ENCODE data around the gene PCCA. TPM values are rescaled to one million over a fixed set of nuclear protein-coding genes. Genes with fewer than 3 reads are reported as not detected.
"Not testable (repeated sequence)": the region's sequence is repeated elsewhere in the genome, so short reads cannot be mapped to it uniquely, and the experiment has no call there.

PCCA gene
- total RNA-seq, 2 donors from 2014 or later: 52.7 to 66.4 TPM

DNA sequence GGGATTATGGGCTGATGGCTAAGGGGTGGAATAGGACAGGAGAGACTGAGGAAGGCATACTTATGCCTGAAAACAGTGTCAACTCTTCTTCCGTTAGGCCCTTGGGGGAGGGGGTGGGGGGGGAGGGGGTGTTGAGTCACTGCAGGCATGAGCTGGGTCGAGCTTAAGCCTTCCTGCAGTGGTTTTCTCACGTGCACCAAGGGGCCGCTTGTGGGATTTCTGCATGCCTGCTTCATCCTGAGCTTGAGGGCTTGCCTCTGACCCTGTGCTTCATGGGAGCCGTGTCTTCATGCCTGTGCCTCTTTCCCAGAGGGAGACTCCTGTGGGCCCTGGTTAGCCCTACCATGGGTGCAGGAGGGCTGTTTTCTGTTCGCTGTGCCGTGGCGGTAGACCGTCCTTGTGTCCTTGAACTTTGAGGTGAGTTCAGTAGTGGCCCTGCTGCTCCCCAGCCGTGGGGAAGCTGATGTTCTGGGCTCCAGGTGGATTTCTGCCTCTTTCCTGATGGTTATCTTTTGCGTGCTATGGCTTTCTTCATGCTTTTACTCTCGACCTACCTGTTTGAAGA, 186.1 kb downstream of the PCCA start:
- TF ChIP-seq POLR2A (IDR thresholded peaks at IDR 0.05): no peak
- no peak for TF ChIP-seq POLR2AphosphoS5 (IDR thresholded peaks at IDR 0.05)
- TF ChIP-seq, protein P1, sequence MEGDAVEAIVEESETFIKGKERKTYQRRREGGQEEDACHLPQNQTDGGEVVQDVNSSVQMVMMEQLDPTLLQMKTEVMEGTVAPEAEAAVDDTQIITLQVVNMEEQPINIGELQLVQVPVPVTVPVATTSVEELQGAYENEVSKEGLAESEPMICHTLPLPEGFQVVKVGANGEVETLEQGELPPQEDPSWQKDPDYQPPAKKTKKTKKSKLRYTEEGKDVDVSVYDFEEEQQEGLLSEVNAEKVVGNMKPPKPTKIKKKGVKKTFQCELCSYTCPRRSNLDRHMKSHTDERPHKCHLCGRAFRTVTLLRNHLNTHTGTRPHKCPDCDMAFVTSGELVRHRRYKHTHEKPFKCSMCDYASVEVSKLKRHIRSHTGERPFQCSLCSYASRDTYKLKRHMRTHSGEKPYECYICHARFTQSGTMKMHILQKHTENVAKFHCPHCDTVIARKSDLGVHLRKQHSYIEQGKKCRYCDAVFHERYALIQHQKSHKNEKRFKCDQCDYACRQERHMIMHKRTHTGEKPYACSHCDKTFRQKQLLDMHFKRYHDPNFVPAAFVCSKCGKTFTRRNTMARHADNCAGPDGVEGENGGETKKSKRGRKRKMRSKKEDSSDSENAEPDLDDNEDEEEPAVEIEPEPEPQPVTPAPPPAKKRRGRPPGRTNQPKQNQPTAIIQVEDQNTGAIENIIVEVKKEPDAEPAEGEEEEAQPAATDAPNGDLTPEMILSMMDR (IDR thresholded peaks at IDR 0.05): no peak
- no peak for DNase-seq (ENCODE audit: low spot score)
- no peaks in the 10 kb centered on the region for H3K9me3 ChIP-seq
- no peaks in the 10 kb centered on the region for H3K27me3 ChIP-seq (replicated peaks; ENCODE audit: insufficient read depth)
- intact Hi-C loops (cut with DNase I): no loop called here
- H3K4me3 ChIP-seq: no peak overlapping the region
- no peak overlapping the region for H3K27ac ChIP-seq
- WGBS: 90% methylated on average over 12 of the region's 12 CpGs
- no peaks in the 10 kb centered on the region for H3K36me3 ChIP-seq
- no peaks in the 10 kb centered on the region for H3K4me1 ChIP-seq (replicated peaks)

DNA sequence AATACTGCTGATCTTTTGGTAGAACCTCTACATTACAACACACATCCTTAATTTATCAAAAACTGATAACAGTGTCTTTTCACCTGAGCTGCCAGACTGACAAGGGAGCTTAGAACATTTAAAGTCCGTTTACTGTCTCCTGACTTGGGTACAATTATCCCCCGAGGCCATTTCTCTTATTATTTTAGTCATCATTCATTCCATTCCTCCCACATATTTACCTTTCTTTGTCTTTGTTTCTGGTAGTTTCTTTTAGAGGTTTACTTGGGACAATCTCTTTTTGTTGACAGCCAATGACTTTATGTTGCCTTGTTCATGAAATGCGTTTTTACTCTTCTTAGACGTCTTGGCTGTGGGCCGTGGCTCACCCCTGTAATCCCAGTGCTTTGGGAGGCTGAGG, 186.9 kb downstream of the PCCA start:
- 47% methylated on average over 5 of the region's 5 CpGs for WGBS
- no peaks in the 10 kb centered on the region for H3K36me3 ChIP-seq
- intact Hi-C loops (cut with DNase I): no loop called here
- H3K27me3 ChIP-seq (replicated peaks; ENCODE audit: insufficient read depth): no peaks in the 10 kb centered on the region
- peak; percentile 11 for DNase-seq (ENCODE audit: low spot score)
- no peak overlapping the region for H3K4me3 ChIP-seq
- H3K4me1 ChIP-seq (replicated peaks): no peaks in the 10 kb centered on the region
- TF ChIP-seq POLR2AphosphoS5 (IDR thresholded peaks at IDR 0.05): no peak
- TF ChIP-seq, protein P1 (IDR thresholded peaks at IDR 0.05): no peak
- TF ChIP-seq POLR2A (IDR thresholded peaks at IDR 0.05): no peak
- H3K27ac ChIP-seq: no peak overlapping the region
- no peaks in the 10 kb centered on the region for H3K9me3 ChIP-seq

DNA sequence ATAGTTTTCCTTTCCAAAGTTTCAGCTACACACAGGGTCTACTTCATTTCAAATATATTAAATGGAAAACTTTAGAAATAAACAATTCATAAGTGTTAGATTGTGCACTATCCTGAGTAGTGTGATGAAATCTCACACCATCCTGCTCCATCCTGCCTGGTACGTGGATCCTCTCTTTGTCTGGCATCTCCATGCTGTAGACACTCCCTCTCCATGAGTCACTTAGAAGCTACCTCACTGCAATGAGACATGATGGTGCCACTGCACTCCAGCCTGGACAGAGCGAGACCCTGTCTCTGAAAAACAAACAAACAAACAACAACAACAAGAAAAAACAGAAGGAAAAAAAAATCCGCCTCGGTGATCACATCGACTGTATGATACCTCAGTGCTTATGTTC, 191.8 kb downstream of the PCCA start:
- no peak for DNase-seq (ENCODE audit: low spot score)
- no peak for TF ChIP-seq POLR2A (IDR thresholded peaks at IDR 0.05)
- 94% methylated on average over 5 of the region's 5 CpGs for WGBS
- H3K27me3 ChIP-seq (replicated peaks; ENCODE audit: insufficient read depth): no peaks in the 10 kb centered on the region
- intact Hi-C loops (cut with DNase I): no loop called here
- no peak overlapping the region for H3K27ac ChIP-seq
- no peak overlapping the region for H3K4me3 ChIP-seq
- no peaks in the 10 kb centered on the region for H3K9me3 ChIP-seq
- H3K36me3 ChIP-seq: no peaks in the 10 kb centered on the region
- no peaks in the 10 kb centered on the region for H3K4me1 ChIP-seq (replicated peaks)

DNA sequence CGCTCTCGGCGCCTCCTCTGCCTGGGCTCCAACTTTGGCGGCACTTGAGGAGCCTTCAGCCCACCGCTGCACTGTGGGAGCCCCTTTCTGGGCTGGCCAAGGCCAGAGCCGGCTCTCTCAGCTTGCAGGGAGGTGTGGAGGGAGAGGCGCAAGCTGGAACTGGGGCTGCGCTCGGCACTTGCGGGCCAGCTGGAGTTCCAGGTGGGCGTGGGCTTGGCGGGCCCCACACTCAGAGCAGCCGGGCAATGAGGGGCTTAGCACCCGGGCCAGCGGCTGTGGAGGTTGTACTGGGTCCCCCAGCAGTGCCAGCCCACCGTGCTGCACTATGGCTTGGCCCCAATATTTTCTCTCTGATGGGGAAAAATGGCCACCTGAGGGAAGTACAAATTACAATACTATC, 193.4 kb downstream of the PCCA start:
- H3K4me3 ChIP-seq; H3K27ac ChIP-seq; H3K4me1 ChIP-seq (replicated peaks); H3K9me3 ChIP-seq; intact Hi-C loops (cut with DNase I); DNase-seq (ENCODE audit: low spot score); H3K36me3 ChIP-seq; H3K27me3 ChIP-seq (replicated peaks; ENCODE audit: insufficient read depth): not testable (repeated sequence)
- WGBS: 98% methylated on average over 8 of the region's 16 CpGs

DNA sequence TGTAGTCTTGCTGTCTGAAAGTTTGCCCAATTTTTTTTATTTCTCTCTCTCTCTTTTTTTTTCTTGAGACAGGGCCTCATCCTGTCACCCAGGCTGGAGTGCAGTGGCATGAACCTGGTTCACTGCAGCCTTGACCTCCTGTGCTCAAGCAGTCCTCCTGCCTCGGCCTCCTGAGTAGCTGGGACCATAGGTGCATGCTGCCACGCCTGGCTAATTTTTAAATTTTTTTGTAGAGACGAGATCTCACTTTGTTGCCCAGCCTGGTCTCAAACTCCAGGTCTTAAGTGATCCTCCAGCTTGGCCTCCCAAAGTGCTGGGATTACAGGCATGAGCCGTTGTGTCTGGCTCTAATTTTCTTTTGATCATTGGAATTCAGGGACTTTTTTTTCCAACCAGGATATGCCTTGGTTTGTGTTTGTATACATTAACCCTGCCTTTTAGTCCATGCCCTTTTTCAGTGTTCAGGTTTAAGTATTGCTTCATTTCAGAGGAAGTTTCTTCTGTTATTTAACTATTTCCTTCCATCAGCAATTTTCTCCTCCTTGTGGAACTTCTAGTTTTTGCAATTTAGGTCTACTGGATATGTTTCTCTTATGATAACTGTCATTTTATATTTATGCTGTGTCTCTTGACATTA, 201.4 kb downstream of the PCCA start:
- WGBS: 84% methylated on average over 4 of the region's 4 CpGs
- no peak for DNase-seq (ENCODE audit: low spot score)

More for the DNA sequence above, 201.4 kb downstream of the PCCA start:
- Histone ChIP-seq H3K27ac (no peak overlapping the region), H3K27me3 (replicated peaks; ENCODE audit: insufficient read depth) (no peaks in the 10 kb centered on the region), H3K4me3 (no peak overlapping the region), H3K9me3 (no peaks in the 10 kb centered on the region), H3K36me3 (no peaks in the 10 kb centered on the region), H3K4me1 (replicated peaks) (no peaks in the 10 kb centered on the region)
- intact Hi-C loops (cut with DNase I): no loop called here
- TF ChIP-seq POLR2AphosphoS5 (IDR thresholded peaks at IDR 0.05) (no peak), POLR2A (IDR thresholded peaks at IDR 0.05) (no peak)
- TF ChIP-seq, protein P1 (IDR thresholded peaks at IDR 0.05): no peak

Measured in prostate gland (tissue), 2 donors.